ENCODE measurements around the gene LRP1B.

The LRP1B gene

DNA sequence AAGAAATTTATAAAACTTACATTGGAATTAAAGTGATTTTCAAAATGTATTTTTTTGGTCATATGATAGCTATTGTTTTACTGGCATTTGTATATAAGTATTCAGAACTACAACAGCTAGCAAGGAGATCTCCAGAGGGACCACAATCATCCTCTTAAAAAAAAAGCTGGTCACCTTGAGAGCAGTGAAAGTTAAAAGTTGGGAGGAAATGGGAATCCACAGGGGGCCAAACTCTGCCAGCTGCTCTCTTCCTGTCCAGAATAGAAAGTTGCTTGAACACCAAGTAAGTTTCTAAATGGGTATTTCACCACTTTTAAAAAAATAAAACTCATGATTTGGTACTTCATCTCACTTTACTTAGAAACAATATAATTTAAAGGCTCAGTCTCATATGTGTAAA is 1025.1 kb downstream of the LRP1B start:
- Histone ChIP-seq H3K36me3 (ENCODE audit: control insufficient read depth in 2 of 2, insufficient read depth in 2 of 2, low read length in 2 of 2) (no peaks in the 10 kb centered on the region), H3K9ac (ENCODE audit: low read depth in 1 of 2, low read length in 2 of 2) (no peak overlapping the region), H3K9me3 (ENCODE audit: control insufficient read depth in 2 of 2, low read length in 2 of 2) (no peaks in the 10 kb centered on the region), H3K4me1 (ENCODE audit: control insufficient read depth in 2 of 2, insufficient read depth in 2 of 2, low read length in 2 of 2) (no peaks in the 10 kb centered on the region), H3K27ac (ENCODE audit: low read depth in 2 of 2, low read length in 2 of 2) (no peak overlapping the region), H3K27me3 (ENCODE audit: control insufficient read depth in 2 of 2, insufficient read depth in 2 of 2, low read length in 2 of 2) (no peaks in the 10 kb centered on the region), H3K4me3 (ENCODE audit: low read length in 2 of 2) (no peak overlapping the region)

DNA sequence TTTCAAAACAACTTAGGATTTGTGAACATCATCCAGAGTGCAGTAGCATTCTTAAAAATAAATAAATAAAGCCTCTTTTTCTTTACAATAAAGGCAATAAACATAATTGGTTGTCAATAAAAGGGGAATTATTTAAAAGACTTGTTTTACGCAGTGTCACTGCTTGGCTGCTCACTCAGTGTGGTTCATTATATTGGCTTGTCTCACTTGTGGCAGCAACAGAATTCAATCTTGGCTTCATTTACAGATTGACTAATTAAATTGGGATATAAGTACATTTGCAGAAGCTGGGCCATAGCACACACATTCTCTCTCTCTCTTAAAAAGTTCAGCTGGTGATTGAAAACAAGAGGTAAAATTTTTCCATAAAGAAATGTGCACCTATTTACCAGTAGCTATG is 1027.6 kb downstream of the LRP1B start:
- Histone ChIP-seq H3K9ac (ENCODE audit: low read depth in 1 of 2, low read length in 2 of 2) (no peak overlapping the region), H3K36me3 (ENCODE audit: control insufficient read depth in 2 of 2, insufficient read depth in 2 of 2, low read length in 2 of 2) (no peaks in the 10 kb centered on the region), H3K4me1 (ENCODE audit: control insufficient read depth in 2 of 2, insufficient read depth in 2 of 2, low read length in 2 of 2) (no peaks in the 10 kb centered on the region), H3K9me3 (ENCODE audit: control insufficient read depth in 2 of 2, low read length in 2 of 2) (no peaks in the 10 kb centered on the region), H3K27me3 (ENCODE audit: control insufficient read depth in 2 of 2, insufficient read depth in 2 of 2, low read length in 2 of 2) (no peaks in the 10 kb centered on the region), H3K27ac (ENCODE audit: low read depth in 2 of 2, low read length in 2 of 2) (no peak overlapping the region), H3K4me3 (ENCODE audit: low read length in 2 of 2) (no peak overlapping the region)

GRCh38 chr2:141079231-141079630 is 1051.6 kb downstream of the LRP1B start:
- H3K9ac ChIP-seq (ENCODE audit: low read depth in 1 of 2, low read length in 2 of 2) = no peak overlapping the region
- H3K36me3 ChIP-seq (ENCODE audit: control insufficient read depth in 2 of 2, insufficient read depth in 2 of 2, low read length in 2 of 2) = no peaks in the 10 kb centered on the region
- no peaks in the 10 kb centered on the region for H3K27me3 ChIP-seq (ENCODE audit: control insufficient read depth in 2 of 2, insufficient read depth in 2 of 2, low read length in 2 of 2)
- no peak overlapping the region for H3K4me3 ChIP-seq (ENCODE audit: low read length in 2 of 2)
- no peaks in the 10 kb centered on the region for H3K9me3 ChIP-seq (ENCODE audit: control insufficient read depth in 2 of 2, low read length in 2 of 2)
- no peak overlapping the region for H3K27ac ChIP-seq (ENCODE audit: low read depth in 2 of 2, low read length in 2 of 2)
- H3K4me1 ChIP-seq (ENCODE audit: control insufficient read depth in 2 of 2, insufficient read depth in 2 of 2, low read length in 2 of 2) = no peaks in the 10 kb centered on the region

DNA sequence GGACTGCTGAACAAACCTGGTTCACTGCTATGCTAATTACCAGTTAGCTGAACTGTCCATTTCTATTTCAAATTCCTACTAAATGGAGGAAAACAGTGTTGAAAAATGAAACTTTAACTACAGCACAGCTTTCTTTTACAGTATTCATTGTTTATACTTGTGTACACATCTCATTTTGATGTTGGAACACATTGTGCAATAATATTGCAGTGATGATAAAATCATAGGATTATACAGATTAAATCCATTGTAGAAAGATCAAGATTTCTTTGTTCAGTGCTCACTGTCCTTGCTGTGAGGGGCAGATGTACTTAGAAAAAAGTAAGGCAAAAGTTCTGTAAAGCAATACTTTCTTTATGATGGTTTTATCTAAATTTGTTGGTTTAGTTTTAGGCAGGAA is 1055.1 kb downstream of the LRP1B start:
- H3K9me3 ChIP-seq (ENCODE audit: control insufficient read depth in 2 of 2, low read length in 2 of 2) = no peaks in the 10 kb centered on the region
- H3K4me3 ChIP-seq (ENCODE audit: low read length in 2 of 2) = no peak overlapping the region
- no peaks in the 10 kb centered on the region for H3K36me3 ChIP-seq (ENCODE audit: control insufficient read depth in 2 of 2, insufficient read depth in 2 of 2, low read length in 2 of 2)
- H3K27ac ChIP-seq (ENCODE audit: low read depth in 2 of 2, low read length in 2 of 2) = no peak overlapping the region
- no peaks in the 10 kb centered on the region for H3K4me1 ChIP-seq (ENCODE audit: control insufficient read depth in 2 of 2, insufficient read depth in 2 of 2, low read length in 2 of 2)
- no peaks in the 10 kb centered on the region for H3K27me3 ChIP-seq (ENCODE audit: control insufficient read depth in 2 of 2, insufficient read depth in 2 of 2, low read length in 2 of 2)
- no peak overlapping the region for H3K9ac ChIP-seq (ENCODE audit: low read depth in 1 of 2, low read length in 2 of 2)

DNA sequence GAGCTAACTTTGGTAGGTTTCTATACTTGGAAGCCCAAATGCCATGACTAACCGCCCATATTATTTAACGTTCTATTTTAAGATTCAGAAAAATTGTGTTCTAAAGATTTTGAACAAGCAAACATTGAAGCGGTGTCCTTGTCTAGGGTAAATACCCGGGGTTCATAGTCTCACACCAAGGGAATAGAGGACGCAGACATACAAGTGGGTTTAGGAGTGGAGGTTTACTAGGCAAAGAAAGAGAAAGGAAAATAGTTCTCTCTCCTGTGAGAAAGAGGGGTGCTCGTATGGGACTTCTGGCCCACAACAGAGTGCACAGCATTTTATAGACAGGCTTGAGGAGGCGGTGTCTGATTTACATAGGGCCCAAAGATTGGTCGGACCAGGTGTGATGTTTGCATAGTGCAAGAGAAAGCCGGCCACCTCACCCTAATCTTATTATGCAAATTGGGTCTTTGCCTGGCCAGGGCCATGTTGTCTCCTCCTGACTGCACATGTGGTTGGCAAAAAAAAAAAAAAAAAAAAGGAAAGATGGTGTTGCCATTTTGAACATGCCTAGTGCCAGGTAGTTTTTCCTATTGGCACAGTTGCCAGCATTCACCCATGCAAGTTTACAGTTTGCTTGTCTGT is 1062.6 kb downstream of the LRP1B start:
- Histone ChIP-seq H3K9ac (ENCODE audit: low read depth in 1 of 2, low read length in 2 of 2) (no peak overlapping the region), H3K4me1 (ENCODE audit: control insufficient read depth in 2 of 2, insufficient read depth in 2 of 2, low read length in 2 of 2) (no peaks in the 10 kb centered on the region), H3K9me3 (ENCODE audit: control insufficient read depth in 2 of 2, low read length in 2 of 2) (no peaks in the 10 kb centered on the region), H3K27me3 (ENCODE audit: control insufficient read depth in 2 of 2, insufficient read depth in 2 of 2, low read length in 2 of 2) (no peaks in the 10 kb centered on the region), H3K36me3 (ENCODE audit: control insufficient read depth in 2 of 2, insufficient read depth in 2 of 2, low read length in 2 of 2) (no peaks in the 10 kb centered on the region), H3K27ac (ENCODE audit: low read depth in 2 of 2, low read length in 2 of 2) (no peak overlapping the region), H3K4me3 (ENCODE audit: low read length in 2 of 2) (no peak overlapping the region)

DNA sequence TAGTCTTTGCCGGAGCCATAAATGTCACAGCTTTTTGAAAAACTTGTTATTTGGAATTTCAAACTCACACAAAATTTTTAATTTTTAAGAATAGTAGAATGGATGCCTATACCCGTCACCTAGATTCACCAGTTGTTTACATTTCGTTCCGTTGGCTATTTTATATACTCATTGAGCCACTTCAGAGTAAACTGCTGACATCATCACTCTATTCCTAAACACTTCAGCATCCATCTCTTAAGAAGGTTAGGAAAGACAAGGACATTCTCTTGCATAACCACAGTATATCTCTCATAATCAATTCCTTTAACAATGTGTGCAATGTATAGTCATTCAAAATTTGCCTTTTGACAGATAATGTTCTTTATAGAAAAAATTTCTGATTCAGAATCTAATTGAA is 1065.8 kb downstream of the LRP1B start:
- no peaks in the 10 kb centered on the region for H3K36me3 ChIP-seq (ENCODE audit: control insufficient read depth in 2 of 2, insufficient read depth in 2 of 2, low read length in 2 of 2)
- no peak overlapping the region for H3K4me3 ChIP-seq (ENCODE audit: low read length in 2 of 2)
- H3K27me3 ChIP-seq (ENCODE audit: control insufficient read depth in 2 of 2, insufficient read depth in 2 of 2, low read length in 2 of 2) = no peaks in the 10 kb centered on the region
- H3K9me3 ChIP-seq (ENCODE audit: control insufficient read depth in 2 of 2, low read length in 2 of 2) = no peaks in the 10 kb centered on the region
- H3K4me1 ChIP-seq (ENCODE audit: control insufficient read depth in 2 of 2, insufficient read depth in 2 of 2, low read length in 2 of 2) = no peaks in the 10 kb centered on the region
- no peak overlapping the region for H3K9ac ChIP-seq (ENCODE audit: low read depth in 1 of 2, low read length in 2 of 2)
- no peak overlapping the region for H3K27ac ChIP-seq (ENCODE audit: low read depth in 2 of 2, low read length in 2 of 2)

DNA sequence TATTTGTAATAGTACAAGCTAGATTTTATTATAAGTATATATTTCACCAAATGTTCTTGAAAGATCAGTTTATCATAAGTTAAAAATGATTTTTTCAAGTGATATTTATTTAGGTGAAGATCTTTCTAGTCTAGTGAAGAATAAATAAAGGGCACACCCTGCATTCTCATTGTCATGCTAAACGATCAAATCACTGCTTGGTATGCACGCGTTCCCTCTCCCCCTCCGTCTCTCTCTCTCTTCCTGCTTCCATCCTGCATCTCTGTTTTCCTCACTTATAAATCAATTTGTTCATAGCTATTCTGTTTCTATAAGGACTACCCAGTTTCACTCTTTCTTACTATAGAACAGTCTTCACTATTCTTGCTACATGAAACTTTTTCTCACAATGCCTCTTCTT is 1067.4 kb downstream of the LRP1B start:
- Histone ChIP-seq H3K9me3 (ENCODE audit: control insufficient read depth in 2 of 2, low read length in 2 of 2) (no peaks in the 10 kb centered on the region), H3K4me3 (ENCODE audit: low read length in 2 of 2) (no peak overlapping the region), H3K9ac (ENCODE audit: low read depth in 1 of 2, low read length in 2 of 2) (no peak overlapping the region), H3K27me3 (ENCODE audit: control insufficient read depth in 2 of 2, insufficient read depth in 2 of 2, low read length in 2 of 2) (no peaks in the 10 kb centered on the region), H3K4me1 (ENCODE audit: control insufficient read depth in 2 of 2, insufficient read depth in 2 of 2, low read length in 2 of 2) (no peaks in the 10 kb centered on the region), H3K36me3 (ENCODE audit: control insufficient read depth in 2 of 2, insufficient read depth in 2 of 2, low read length in 2 of 2) (no peaks in the 10 kb centered on the region), H3K27ac (ENCODE audit: low read depth in 2 of 2, low read length in 2 of 2) (no peak overlapping the region)

GRCh38 chr2:141062443-141062842 is 1068.4 kb downstream of the LRP1B start:
- H3K27me3 ChIP-seq (ENCODE audit: control insufficient read depth in 2 of 2, insufficient read depth in 2 of 2, low read length in 2 of 2) = no peaks in the 10 kb centered on the region
- H3K36me3 ChIP-seq (ENCODE audit: control insufficient read depth in 2 of 2, insufficient read depth in 2 of 2, low read length in 2 of 2) = no peaks in the 10 kb centered on the region
- no peak overlapping the region for H3K4me3 ChIP-seq (ENCODE audit: low read length in 2 of 2)
- H3K4me1 ChIP-seq (ENCODE audit: control insufficient read depth in 2 of 2, insufficient read depth in 2 of 2, low read length in 2 of 2) = no peaks in the 10 kb centered on the region
- H3K9ac ChIP-seq (ENCODE audit: low read depth in 1 of 2, low read length in 2 of 2) = no peak overlapping the region
- H3K27ac ChIP-seq (ENCODE audit: low read depth in 2 of 2, low read length in 2 of 2) = no peak overlapping the region
- H3K9me3 ChIP-seq (ENCODE audit: control insufficient read depth in 2 of 2, low read length in 2 of 2) = no peaks in the 10 kb centered on the region

DNA sequence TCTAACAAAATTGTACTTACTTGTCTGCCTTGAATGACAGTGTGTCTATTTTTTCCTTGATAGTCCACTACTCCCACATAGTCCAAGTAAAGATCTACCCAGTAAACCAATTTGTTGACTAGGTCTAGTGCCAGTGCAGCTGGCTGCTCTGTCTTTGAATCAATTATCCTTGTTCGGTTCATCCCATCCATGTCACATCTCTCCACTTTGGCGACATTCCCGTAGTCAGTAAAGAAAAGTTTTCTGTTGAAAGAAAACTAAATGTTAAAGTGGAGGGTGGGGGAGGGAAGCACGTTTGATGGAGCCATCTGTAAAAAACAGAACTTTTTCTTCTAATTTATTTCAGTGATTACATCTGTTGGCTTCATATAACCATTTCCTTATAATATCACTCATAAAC is 1068.8 kb downstream of the LRP1B start:
- Histone ChIP-seq H3K36me3 (ENCODE audit: control insufficient read depth in 2 of 2, insufficient read depth in 2 of 2, low read length in 2 of 2) (no peaks in the 10 kb centered on the region), H3K27me3 (ENCODE audit: control insufficient read depth in 2 of 2, insufficient read depth in 2 of 2, low read length in 2 of 2) (no peaks in the 10 kb centered on the region), H3K9me3 (ENCODE audit: control insufficient read depth in 2 of 2, low read length in 2 of 2) (no peaks in the 10 kb centered on the region), H3K4me3 (ENCODE audit: low read length in 2 of 2) (no peak overlapping the region), H3K9ac (ENCODE audit: low read depth in 1 of 2, low read length in 2 of 2) (no peak overlapping the region), H3K4me1 (ENCODE audit: control insufficient read depth in 2 of 2, insufficient read depth in 2 of 2, low read length in 2 of 2) (no peaks in the 10 kb centered on the region), H3K27ac (ENCODE audit: low read depth in 2 of 2, low read length in 2 of 2) (no peak overlapping the region)

DNA sequence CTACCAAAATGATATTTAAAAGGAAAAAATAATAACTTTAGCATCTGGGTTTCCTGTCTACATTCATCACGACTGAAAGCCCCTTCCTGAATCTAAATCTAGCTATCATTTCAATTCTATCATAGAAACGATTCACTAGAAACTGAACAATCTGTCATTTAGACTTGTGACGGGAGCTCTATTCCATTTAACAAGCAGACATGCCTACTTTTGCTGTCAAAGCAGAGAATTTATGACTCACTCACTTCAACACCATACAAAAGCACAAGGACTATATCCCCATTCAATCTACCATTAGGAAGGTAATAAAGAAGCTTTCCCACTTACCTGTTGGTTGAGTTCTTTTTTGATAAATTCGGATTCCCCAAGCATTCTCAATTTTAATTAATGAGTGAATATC is 1072.3 kb downstream of the LRP1B start:
- Histone ChIP-seq H3K9me3 (ENCODE audit: control insufficient read depth in 2 of 2, low read length in 2 of 2) (no peaks in the 10 kb centered on the region), H3K36me3 (ENCODE audit: control insufficient read depth in 2 of 2, insufficient read depth in 2 of 2, low read length in 2 of 2) (no peaks in the 10 kb centered on the region), H3K27ac (ENCODE audit: low read depth in 2 of 2, low read length in 2 of 2) (no peak overlapping the region), H3K27me3 (ENCODE audit: control insufficient read depth in 2 of 2, insufficient read depth in 2 of 2, low read length in 2 of 2) (no peaks in the 10 kb centered on the region), H3K4me3 (ENCODE audit: low read length in 2 of 2) (no peak overlapping the region), H3K9ac (ENCODE audit: low read depth in 1 of 2, low read length in 2 of 2) (no peak overlapping the region), H3K4me1 (ENCODE audit: control insufficient read depth in 2 of 2, insufficient read depth in 2 of 2, low read length in 2 of 2) (no peaks in the 10 kb centered on the region)

DNA sequence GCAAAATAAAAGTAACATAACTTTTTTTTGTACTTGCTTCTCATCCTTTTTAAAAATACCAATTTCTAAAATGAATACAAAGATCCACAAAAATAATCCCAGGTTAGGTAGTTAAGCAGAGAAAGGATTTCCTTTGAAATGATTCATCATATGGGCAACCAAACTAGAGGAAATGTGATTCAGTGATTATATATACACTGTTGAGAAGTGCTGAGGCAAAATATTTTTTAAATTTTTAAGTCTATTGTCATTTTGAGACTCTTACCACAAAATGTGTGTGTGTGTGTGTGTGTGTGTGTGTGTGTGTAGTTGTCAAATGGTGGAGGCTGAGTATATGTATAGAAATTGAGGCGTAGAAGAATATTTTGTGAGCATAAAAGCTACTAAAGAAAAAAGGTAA is 1075.3 kb downstream of the LRP1B start:
- H3K4me3 ChIP-seq (ENCODE audit: low read length in 2 of 2) = no peak overlapping the region
- H3K27ac ChIP-seq (ENCODE audit: low read depth in 2 of 2, low read length in 2 of 2) = no peak overlapping the region
- H3K9me3 ChIP-seq (ENCODE audit: control insufficient read depth in 2 of 2, low read length in 2 of 2) = no peaks in the 10 kb centered on the region
- H3K36me3 ChIP-seq (ENCODE audit: control insufficient read depth in 2 of 2, insufficient read depth in 2 of 2, low read length in 2 of 2) = no peaks in the 10 kb centered on the region
- H3K9ac ChIP-seq (ENCODE audit: low read depth in 1 of 2, low read length in 2 of 2) = no peak overlapping the region
- H3K27me3 ChIP-seq (ENCODE audit: control insufficient read depth in 2 of 2, insufficient read depth in 2 of 2, low read length in 2 of 2) = no peaks in the 10 kb centered on the region
- no peaks in the 10 kb centered on the region for H3K4me1 ChIP-seq (ENCODE audit: control insufficient read depth in 2 of 2, insufficient read depth in 2 of 2, low read length in 2 of 2)

All from mucosa of rectum (tissue), 2 donors.